Activated B cell treated with CpG ODN at 0.5 μM for 24 hours (primary cell): Measurements from ENCODE around the gene NAV1. TPM values are rescaled to one million over a fixed set of nuclear protein-coding genes. Genes with fewer than 3 reads are reported as not detected.

ENCODE experiments used
- ATAC-seq: fragments of 200-7000 bp; cut with Tn5 transposase; one replicate; pipeline ENCODE4 v1.10.0; 2021; ENCODE audit warnings: low read depth, mild to moderate bottlenecking, moderate library complexity
- CTCF ChIA-PET: fragments of 350-600 bp; sonication (Branson Sonifier 250); formaldehyde crosslinking; loops from one replicate; lab custom pipeline; 2021; ENCODE audit warnings: antibody characterized with exemption; lab: Charles Lee
- POLR2A ChIA-PET: fragments of 350-600 bp; sonication (Branson Sonifier 250); formaldehyde crosslinking; loops from one replicate; lab custom pipeline; 2021; ENCODE audit warnings: antibody characterized with exemption; lab: Charles Lee
- DNase-seq: peaks from one replicate; pipeline ENCODE4 v3.0.0; 2022
- H3K27ac Mint-ChIP-seq: one replicate; pipeline ENCODE4 v1.8.0; 2020; ENCODE audit warnings: mixed read lengths
- H3K27me3 Mint-ChIP-seq: one replicate; pipeline ENCODE4 v1.8.0; 2021; ENCODE audit warnings: mixed read lengths
- H3K36me3 Mint-ChIP-seq: one replicate; pipeline ENCODE4 v1.8.0; 2021; ENCODE audit warnings: low read depth, mixed read lengths
- H3K4me1 Mint-ChIP-seq: one replicate; pipeline ENCODE4 v1.8.0; 2021; ENCODE audit warnings: mixed read lengths
- H3K4me3 Mint-ChIP-seq: one replicate; pipeline ENCODE4 v1.8.0; 2020; ENCODE audit warnings: mild to moderate bottlenecking, mixed read lengths
- H3K9me3 Mint-ChIP-seq: one replicate; pipeline ENCODE4 v1.8.0; 2020; ENCODE audit warnings: mixed read lengths
- intact Hi-C: fragments of 100-400 bp; cut with micrococcal nuclease; formaldehyde crosslinking; loops from one replicate; pipeline ENCODE4 v1.15.1; 2024
- total RNA-seq: library from RNA; stranded (reverse); gene quantifications from 2 replicates; pipeline ENCODE4 v1.2.3, GENCODE V29; 2022
- TF ChIP-seq, protein P1 (sequence below): fragments of 200-600 bp; IDR thresholded peaks from one replicate; pipeline ENCODE4 v1.8.0; 2022; ENCODE audit warnings: antibody characterized with exemption, mild to moderate bottlenecking

Gene NAV1
- total RNA-seq, 1 donor from 2014 or later = 2.0 TPM

GRCh38 chr1:201562257-201562656, 23.3 kb downstream of the NAV1 start:
- H3K4me3 Mint-ChIP-seq = no peak overlapping the region
- peaks cover 4% of the 10 kb centered on the region for H3K4me1 Mint-ChIP-seq
- no peaks in the 10 kb centered on the region for H3K27me3 Mint-ChIP-seq
- no peaks in the 10 kb centered on the region for H3K36me3 Mint-ChIP-seq
- POLR2A ChIA-PET = no interaction called here
- no peak for DNase-seq
- H3K9me3 Mint-ChIP-seq = no peaks in the 10 kb centered on the region
- ATAC-seq = no peak
- CTCF ChIA-PET = interaction anchor here (1.0 to 6.6 kb wide), 3 partner anchors 11 to 232 kb away, joined by 3 to 91 read pairs (median 4); no protein-coding TSS in a partner anchor
- TF ChIP-seq, protein P1, sequence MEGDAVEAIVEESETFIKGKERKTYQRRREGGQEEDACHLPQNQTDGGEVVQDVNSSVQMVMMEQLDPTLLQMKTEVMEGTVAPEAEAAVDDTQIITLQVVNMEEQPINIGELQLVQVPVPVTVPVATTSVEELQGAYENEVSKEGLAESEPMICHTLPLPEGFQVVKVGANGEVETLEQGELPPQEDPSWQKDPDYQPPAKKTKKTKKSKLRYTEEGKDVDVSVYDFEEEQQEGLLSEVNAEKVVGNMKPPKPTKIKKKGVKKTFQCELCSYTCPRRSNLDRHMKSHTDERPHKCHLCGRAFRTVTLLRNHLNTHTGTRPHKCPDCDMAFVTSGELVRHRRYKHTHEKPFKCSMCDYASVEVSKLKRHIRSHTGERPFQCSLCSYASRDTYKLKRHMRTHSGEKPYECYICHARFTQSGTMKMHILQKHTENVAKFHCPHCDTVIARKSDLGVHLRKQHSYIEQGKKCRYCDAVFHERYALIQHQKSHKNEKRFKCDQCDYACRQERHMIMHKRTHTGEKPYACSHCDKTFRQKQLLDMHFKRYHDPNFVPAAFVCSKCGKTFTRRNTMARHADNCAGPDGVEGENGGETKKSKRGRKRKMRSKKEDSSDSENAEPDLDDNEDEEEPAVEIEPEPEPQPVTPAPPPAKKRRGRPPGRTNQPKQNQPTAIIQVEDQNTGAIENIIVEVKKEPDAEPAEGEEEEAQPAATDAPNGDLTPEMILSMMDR = no peak
- no peak overlapping the region for H3K27ac Mint-ChIP-seq
- intact Hi-C loops = no loop called here

- intact Hi-C loops = no loop called here
- DNase-seq = no peak
- Mint-ChIP-seq H3K27me3 (no peaks in the 10 kb centered on the region), H3K36me3 (no peaks in the 10 kb centered on the region), H3K27ac (no peak overlapping the region), H3K9me3 (no peaks in the 10 kb centered on the region), H3K4me3 (no peak overlapping the region), H3K4me1 (peaks cover 4% of the 10 kb centered on the region)
- no peak for ATAC-seq
- POLR2A ChIA-PET = no interaction called here
- CTCF ChIA-PET = interaction anchor here (1.0 to 1.7 kb wide), 2 partner anchors 10 to 228 kb away, joined by 3 to 4 read pairs; no protein-coding TSS in a partner anchor
- TF ChIP-seq, protein P1 = no peak
Measured at GRCh38 chr1:201562659-201563405, 23.9 kb downstream of the NAV1 start.

DNA sequence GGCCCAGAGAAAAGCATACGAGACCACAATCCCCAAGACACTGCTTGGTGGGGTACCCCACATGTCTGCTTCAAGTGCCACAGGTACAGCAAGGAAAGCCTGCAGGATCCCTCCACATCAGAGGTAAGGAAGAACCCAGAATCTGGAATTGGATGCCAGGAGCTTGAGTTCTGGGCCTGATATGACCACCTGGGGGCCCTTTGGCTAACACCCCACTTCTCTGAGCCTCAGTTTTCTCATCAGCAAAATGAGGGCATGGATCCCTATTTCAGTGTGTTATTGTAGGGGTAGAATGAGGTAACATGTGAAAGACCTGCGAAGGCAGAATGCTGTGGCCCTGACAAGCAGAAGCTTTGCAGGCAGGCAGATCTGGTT, 24.5 kb downstream of the NAV1 start:
- H3K4me1 Mint-ChIP-seq = peaks cover 4% of the 10 kb centered on the region
- no peaks in the 10 kb centered on the region for H3K36me3 Mint-ChIP-seq
- DNase-seq = no peak
- CTCF ChIA-PET = interaction anchor here (1.0 kb wide), 1 partner anchor 228 kb away, joined by 3 read pairs; no protein-coding TSS in a partner anchor
- TF ChIP-seq, protein P1 = no peak
- H3K4me3 Mint-ChIP-seq = no peak overlapping the region
- intact Hi-C loops = no loop called here
- no peak overlapping the region for H3K27ac Mint-ChIP-seq
- ATAC-seq = no peak
- H3K9me3 Mint-ChIP-seq = no peaks in the 10 kb centered on the region
- no peaks in the 10 kb centered on the region for H3K27me3 Mint-ChIP-seq
- POLR2A ChIA-PET = no interaction called here

GRCh38 chr1:201563941-201564340, 25.0 kb downstream of the NAV1 start:
- no peak overlapping the region for H3K27ac Mint-ChIP-seq
- no peak overlapping the region for H3K4me3 Mint-ChIP-seq
- H3K27me3 Mint-ChIP-seq = no peaks in the 10 kb centered on the region
- intact Hi-C loops = no loop called here
- ChIA-PET POLR2A (no interaction called here), CTCF (no interaction called here)
- H3K4me1 Mint-ChIP-seq = peaks cover 4% of the 10 kb centered on the region
- ATAC-seq (no peak), DNase-seq (no peak)
- TF ChIP-seq, protein P1 = no peak
- no peaks in the 10 kb centered on the region for H3K9me3 Mint-ChIP-seq
- no peaks in the 10 kb centered on the region for H3K36me3 Mint-ChIP-seq

GRCh38 chr1:201565024-201565730, 26.2 kb downstream of the NAV1 start:
- CTCF ChIA-PET = no interaction called here
- TF ChIP-seq, protein P1 = no peak
- H3K9me3 Mint-ChIP-seq = no peaks in the 10 kb centered on the region
- H3K27ac Mint-ChIP-seq = no peak overlapping the region
- no peak overlapping the region for H3K4me3 Mint-ChIP-seq
- POLR2A ChIA-PET = no interaction called here
- ATAC-seq (no peak), DNase-seq (no peak)
- no peaks in the 10 kb centered on the region for H3K36me3 Mint-ChIP-seq
- no peaks in the 10 kb centered on the region for H3K4me1 Mint-ChIP-seq
- no peaks in the 10 kb centered on the region for H3K27me3 Mint-ChIP-seq
- intact Hi-C loops = no loop called here
